IPS-18a (cell line): ENCODE measurements around the gene SPATA9.

Experiments used
- H3K27ac ChIP-seq: one replicate; pipeline ENCODE4 v1.5.1; 2013; ENCODE audit warnings: low read length
- H3K27me3 ChIP-seq: one replicate; pipeline ENCODE4 v1.6.1; 2013; ENCODE audit warnings: mild to moderate bottlenecking, low read length; ENCODE audit not compliant: control insufficient read depth, insufficient read depth
- H3K36me3 ChIP-seq: one replicate; pipeline ENCODE4 v1.6.1; 2013; ENCODE audit warnings: low read depth, low read length; ENCODE audit not compliant: control insufficient read depth
- H3K4me1 ChIP-seq: one replicate; pipeline ENCODE4 v1.6.1; 2013; ENCODE audit warnings: low read depth, low read length; ENCODE audit not compliant: control insufficient read depth
- H3K4me3 ChIP-seq: one replicate; pipeline ENCODE4 v1.5.1; 2013; ENCODE audit warnings: low read length
- H3K9ac ChIP-seq: one replicate; pipeline ENCODE4 v1.6.1; 2013; ENCODE audit warnings: mild to moderate bottlenecking, low read length, moderate library complexity
- H3K9me3 ChIP-seq: one replicate; pipeline ENCODE4 v1.6.1; 2013; ENCODE audit warnings: low read depth, low read length; ENCODE audit not compliant: control insufficient read depth

The SPATA9 gene

DNA sequence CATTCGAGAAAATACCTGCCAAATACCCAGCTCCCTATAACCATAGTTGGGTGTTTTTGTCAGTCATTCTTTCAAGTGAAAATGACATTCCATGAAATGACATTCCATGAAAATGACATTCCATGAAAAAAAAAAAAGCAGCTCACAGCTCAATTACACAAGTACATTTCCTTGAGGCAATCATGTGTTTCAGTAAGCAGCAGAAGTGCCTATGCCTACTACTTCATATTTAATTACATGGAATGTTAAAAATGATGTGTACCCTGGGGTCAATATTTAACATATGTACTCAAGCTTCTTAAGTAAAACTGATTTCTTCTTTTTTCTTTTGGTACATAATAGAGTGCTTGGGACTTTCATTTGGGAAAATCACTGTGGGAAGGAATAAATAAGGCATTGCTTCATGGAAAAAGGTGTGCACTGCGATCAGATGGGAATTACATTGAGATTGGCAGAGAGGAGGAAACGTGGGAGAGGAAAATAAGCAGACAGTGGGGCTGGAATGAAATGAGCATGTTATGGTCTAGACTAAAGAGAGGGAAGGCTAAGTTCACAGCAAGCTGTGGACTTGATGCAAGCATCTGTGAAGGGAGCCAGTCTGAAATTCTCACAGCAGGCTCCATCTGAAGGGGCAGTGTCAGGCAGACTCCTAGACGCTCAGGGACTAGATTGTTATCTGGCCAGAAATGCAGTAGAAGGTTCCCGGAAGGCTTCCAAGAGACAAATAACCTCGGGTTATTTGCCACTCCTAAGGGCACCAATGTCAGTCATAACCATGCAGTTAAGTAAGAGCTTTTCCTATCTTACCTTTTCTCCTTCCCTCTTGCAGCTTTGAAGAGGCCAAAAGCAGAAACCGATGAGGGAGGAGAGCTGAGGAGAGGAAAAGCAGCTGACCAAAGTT lies 15.2 kb upstream of the SPATA9 start:
- Histone ChIP-seq H3K27me3 (no peaks in the 10 kb centered on the region), H3K4me3 (no peak overlapping the region), H3K9ac (no peak overlapping the region), H3K9me3 (no peaks in the 10 kb centered on the region), H3K4me1 (no peaks in the 10 kb centered on the region), H3K36me3 (no peaks in the 10 kb centered on the region), H3K27ac (no peak overlapping the region)

DNA sequence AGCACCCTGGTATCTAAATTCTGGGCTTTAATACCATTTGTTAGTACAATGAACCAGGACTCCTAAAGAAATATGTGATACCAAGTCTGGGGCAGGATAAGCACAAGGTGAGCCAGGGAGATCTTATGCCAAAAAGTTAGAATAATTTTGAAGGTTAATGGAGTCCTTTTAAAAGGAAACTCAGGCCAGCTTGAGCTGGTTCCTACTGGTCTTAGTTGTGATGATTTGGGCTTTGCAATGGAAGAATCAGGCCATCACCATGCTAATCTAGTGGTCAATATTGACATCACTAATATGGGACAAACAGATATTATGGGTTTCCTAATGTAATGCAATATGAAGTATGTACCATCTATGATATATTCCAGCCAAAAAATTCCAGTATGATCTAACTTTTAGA lies 7.5 kb upstream of the SPATA9 start:
- Histone ChIP-seq H3K9ac (no peak overlapping the region), H3K9me3 (no peaks in the 10 kb centered on the region), H3K27me3 (no peaks in the 10 kb centered on the region), H3K36me3 (no peaks in the 10 kb centered on the region), H3K4me1 (no peaks in the 10 kb centered on the region), H3K27ac (no peak overlapping the region), H3K4me3 (no peak overlapping the region)

DNA sequence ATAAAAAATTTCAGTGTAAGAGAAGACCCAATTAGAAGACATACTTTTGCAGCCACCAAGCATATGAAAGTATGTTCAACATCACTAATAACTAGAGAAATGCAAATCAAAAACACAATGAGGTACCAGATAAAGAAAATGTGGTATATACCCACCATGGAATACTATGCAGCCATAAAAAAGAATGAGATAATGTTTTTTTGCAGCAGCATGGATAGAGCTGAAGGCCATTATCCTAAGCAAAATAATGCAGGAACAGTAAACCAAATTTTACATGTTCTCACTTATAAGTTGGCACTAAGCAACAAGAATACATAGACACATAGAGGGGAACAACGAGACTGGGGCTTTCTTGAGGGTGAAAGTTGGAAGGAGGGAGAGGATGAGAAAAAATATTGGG lies 6.9 kb upstream of the SPATA9 start:
- no peak overlapping the region for H3K4me3 ChIP-seq
- H3K27me3 ChIP-seq = no peaks in the 10 kb centered on the region
- H3K9ac ChIP-seq = no peak overlapping the region
- no peaks in the 10 kb centered on the region for H3K4me1 ChIP-seq
- no peak overlapping the region for H3K27ac ChIP-seq
- H3K36me3 ChIP-seq = no peaks in the 10 kb centered on the region
- H3K9me3 ChIP-seq = no peaks in the 10 kb centered on the region

DNA sequence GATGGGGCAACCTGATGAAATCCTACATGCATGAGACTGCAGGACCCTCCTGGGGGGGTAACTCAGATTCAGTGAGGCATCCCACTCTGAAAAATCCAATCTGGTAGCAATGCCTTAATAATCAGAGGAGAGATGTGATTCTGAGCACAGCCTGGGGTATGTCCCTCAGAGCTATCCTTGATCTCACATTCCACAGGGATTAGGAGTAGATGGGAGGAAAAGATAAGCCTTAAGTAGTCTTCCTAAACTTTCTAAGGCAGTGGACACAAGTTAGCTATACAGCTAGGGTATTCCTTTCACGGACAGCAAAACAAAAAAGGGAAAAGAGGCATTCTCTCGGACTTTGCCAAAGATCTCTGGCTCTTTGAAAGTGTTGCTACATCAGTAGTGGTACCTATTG lies 3.9 kb upstream of the SPATA9 start:
- no peaks in the 10 kb centered on the region for H3K4me1 ChIP-seq
- H3K27ac ChIP-seq = no peak overlapping the region
- H3K36me3 ChIP-seq = no peaks in the 10 kb centered on the region
- no peak overlapping the region for H3K4me3 ChIP-seq
- H3K27me3 ChIP-seq = no peaks in the 10 kb centered on the region
- no peak overlapping the region for H3K9ac ChIP-seq
- no peaks in the 10 kb centered on the region for H3K9me3 ChIP-seq

DNA sequence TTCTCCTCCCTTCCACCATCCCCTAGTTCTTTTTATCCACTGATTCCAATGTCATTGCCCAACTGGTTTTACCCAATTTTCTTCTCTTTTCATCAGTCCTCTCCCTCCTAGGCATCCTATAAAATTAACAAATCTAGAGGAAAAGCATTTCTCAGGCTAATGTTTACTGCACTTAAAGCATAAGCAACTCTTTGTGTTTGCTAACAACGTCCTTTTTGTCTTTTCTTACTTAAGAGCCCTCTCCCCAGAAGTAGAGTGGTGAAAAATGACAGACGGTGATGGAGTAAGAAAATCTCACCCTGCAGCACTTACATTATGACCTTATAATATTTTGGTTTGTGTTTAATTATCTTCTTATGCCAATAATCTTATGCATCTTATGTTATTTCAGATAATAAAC lies 1.6 kb upstream of the SPATA9 start:
- no peaks in the 10 kb centered on the region for H3K9me3 ChIP-seq
- no peak overlapping the region for H3K4me3 ChIP-seq
- H3K36me3 ChIP-seq = no peaks in the 10 kb centered on the region
- H3K9ac ChIP-seq = no peak overlapping the region
- no peak overlapping the region for H3K27ac ChIP-seq
- H3K27me3 ChIP-seq = no peaks in the 10 kb centered on the region
- no peaks in the 10 kb centered on the region for H3K4me1 ChIP-seq

DNA sequence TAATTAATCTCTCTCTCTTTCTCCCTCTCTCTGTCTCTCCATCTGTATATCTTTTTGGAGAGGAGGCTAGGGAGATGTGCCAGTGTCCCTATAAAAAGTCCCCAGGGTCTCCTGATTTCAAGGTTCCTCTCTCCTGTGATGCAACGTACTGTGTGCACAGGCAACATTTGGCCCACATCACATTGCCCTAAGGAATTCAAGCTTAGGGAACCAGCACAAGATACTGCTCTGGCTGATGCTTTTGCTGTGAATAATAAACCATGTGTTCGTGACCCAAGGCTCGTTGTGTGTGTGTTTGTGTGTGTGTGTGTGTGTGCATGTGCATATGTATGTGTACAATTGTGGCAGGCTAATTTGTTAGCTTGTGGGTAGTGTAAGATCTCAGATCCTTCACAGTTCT lies 9.7 kb downstream of the SPATA9 start:
- no peak overlapping the region for H3K9ac ChIP-seq

DNA sequence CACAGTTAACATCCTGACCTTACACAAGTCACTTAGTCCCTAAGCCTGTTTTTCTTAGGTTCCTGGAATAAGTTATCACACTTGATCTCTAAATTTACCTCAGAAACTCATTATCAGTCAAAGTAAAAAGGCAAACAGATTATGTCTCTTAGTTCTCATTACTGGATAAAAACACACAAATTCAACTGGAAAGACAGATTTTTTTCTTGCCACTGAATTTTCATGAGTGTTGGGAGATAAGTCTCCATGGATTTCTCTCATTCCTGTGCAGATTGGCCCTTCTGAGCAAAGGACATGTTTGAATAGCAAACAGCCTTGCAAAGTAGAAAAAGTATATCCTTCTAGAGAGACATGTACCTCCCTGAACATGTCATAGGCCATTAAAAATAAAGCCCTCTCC lies 10.2 kb downstream of the SPATA9 start:
- Histone ChIP-seq H3K36me3 (no peaks in the 10 kb centered on the region), H3K4me3 (no peak overlapping the region), H3K9ac (no peak overlapping the region), H3K27ac (no peak overlapping the region), H3K27me3 (no peaks in the 10 kb centered on the region), H3K9me3 (no peaks in the 10 kb centered on the region), H3K4me1 (no peaks in the 10 kb centered on the region)

More for the DNA sequence above, 9.7 kb downstream of the SPATA9 start:
- no peak overlapping the region for H3K27ac ChIP-seq
- no peaks in the 10 kb centered on the region for H3K4me1 ChIP-seq
- H3K36me3 ChIP-seq = no peaks in the 10 kb centered on the region
- H3K27me3 ChIP-seq = no peaks in the 10 kb centered on the region
- no peak overlapping the region for H3K4me3 ChIP-seq
- H3K9me3 ChIP-seq = no peaks in the 10 kb centered on the region

DNA sequence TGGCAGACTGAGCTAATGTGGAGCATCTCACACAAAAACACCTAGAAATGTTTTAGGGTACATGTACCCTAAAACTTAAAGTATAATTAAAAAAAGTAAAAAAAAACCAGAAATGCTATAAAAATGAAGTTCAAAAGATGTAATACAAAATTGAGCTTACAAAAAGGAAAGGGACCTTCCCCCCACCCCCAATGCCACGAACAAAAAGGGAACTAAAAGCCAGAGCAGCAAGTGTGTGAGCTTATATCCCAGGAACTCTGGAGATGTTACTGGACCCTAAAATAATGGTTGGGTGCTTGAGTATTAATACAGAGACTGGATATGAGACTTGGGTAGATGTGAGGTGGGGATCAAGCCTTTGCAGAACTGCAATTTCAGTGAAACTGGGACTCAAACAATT lies 11.0 kb downstream of the SPATA9 start:
- Histone ChIP-seq H3K4me3 (no peak overlapping the region), H3K9me3 (no peaks in the 10 kb centered on the region), H3K27ac (no peak overlapping the region), H3K36me3 (no peaks in the 10 kb centered on the region), H3K9ac (no peak overlapping the region), H3K27me3 (no peaks in the 10 kb centered on the region), H3K4me1 (no peaks in the 10 kb centered on the region)

DNA sequence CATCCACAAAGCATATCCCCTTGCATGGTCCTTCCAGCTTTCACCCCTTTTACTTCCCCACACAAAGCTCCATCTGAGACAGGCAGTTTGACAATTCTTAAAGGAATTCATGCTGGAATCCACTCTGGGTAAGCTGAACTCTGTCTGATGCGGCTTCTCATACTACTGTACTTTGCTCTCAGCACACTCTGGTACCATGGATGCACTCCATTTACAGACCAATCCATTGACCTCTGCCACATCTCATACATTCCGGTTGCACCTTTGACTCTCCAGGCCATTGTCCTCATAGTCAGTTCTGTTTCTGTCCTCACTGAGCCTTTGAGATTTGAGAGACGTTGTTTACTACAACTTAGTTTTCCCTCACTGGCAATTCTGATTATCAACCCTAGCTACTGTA lies 12.2 kb downstream of the SPATA9 start:
- no peaks in the 10 kb centered on the region for H3K9me3 ChIP-seq
- H3K36me3 ChIP-seq = no peaks in the 10 kb centered on the region
- no peaks in the 10 kb centered on the region for H3K4me1 ChIP-seq
- H3K27me3 ChIP-seq = no peaks in the 10 kb centered on the region
- no peak overlapping the region for H3K4me3 ChIP-seq
- H3K9ac ChIP-seq = no peak overlapping the region
- no peak overlapping the region for H3K27ac ChIP-seq

DNA sequence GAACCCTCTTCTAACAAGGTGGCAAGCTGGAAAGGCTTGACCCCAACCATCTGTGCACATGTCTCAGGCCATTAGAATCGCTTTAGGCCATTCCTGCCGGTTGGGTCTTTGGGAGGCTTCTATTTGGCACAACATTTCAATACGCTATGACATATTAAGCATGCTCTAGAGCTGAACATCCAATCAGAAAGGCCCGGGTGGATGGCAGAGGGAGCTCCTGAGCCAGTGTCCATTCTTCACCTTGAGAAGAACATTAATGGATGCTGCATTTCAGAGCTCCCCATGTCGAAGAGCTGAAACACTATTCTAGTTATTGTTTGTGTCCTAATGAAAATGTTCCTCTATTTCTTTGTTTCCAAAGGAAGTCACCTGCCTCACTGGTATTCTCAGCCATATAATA lies 12.8 kb downstream of the SPATA9 start:
- H3K9ac ChIP-seq = no peak overlapping the region
- H3K9me3 ChIP-seq = no peaks in the 10 kb centered on the region
- no peak overlapping the region for H3K4me3 ChIP-seq
- no peaks in the 10 kb centered on the region for H3K4me1 ChIP-seq
- no peak overlapping the region for H3K27ac ChIP-seq
- no peaks in the 10 kb centered on the region for H3K27me3 ChIP-seq
- H3K36me3 ChIP-seq = no peaks in the 10 kb centered on the region

DNA sequence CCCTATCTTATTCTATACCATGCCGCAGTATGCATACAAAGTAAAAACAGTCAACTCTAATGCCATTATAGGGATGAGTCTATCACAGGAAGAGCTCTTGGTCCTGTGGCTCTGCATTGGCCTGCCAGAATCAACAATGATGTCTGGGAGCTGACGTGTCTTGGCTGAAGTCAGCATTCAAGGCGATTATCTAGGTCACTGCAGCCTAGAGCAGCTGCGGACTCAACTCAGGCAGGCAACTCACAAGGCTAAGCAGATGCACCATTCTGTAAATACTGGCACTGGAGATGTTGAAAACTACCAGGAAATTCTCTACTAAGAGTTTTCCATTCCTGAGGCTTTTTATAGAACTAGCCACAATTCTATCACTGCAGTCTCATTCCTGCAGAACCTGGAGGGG lies 13.3 kb downstream of the SPATA9 start:
- Histone ChIP-seq H3K4me1 (no peaks in the 10 kb centered on the region), H3K36me3 (no peaks in the 10 kb centered on the region), H3K27me3 (no peaks in the 10 kb centered on the region), H3K9ac (no peak overlapping the region), H3K27ac (no peak overlapping the region), H3K4me3 (no peak overlapping the region), H3K9me3 (no peaks in the 10 kb centered on the region)

DNA sequence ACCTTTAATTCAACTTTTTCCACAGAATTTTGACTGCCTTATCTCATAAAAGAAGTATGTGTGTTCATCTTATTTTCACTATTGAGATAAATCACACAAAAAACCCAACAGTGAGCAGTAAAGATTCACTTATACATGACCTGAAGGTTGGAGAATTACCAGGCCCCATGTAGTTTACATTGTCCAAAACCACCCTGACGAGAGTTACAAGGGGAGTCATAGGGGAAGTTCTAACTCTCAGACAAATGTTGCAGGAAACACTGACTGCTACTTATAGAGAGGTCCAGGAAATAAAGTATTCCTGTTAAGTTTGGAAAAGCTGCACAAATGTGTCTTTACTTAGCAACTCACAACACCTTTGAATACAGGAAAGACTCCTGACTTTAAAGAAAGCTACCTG lies 14.1 kb downstream of the SPATA9 start:
- no peaks in the 10 kb centered on the region for H3K9me3 ChIP-seq
- H3K27me3 ChIP-seq = no peaks in the 10 kb centered on the region
- no peak overlapping the region for H3K9ac ChIP-seq
- H3K4me3 ChIP-seq = no peak overlapping the region
- no peaks in the 10 kb centered on the region for H3K36me3 ChIP-seq
- H3K4me1 ChIP-seq = no peaks in the 10 kb centered on the region
- no peak overlapping the region for H3K27ac ChIP-seq
